ENCODE measurements around the gene PRSS48.
"Not testable (repeated sequence)": the region's sequence is repeated elsewhere in the genome, so short reads cannot be mapped to it uniquely, and the experiment has no call there.

PRSS48 gene

DNA sequence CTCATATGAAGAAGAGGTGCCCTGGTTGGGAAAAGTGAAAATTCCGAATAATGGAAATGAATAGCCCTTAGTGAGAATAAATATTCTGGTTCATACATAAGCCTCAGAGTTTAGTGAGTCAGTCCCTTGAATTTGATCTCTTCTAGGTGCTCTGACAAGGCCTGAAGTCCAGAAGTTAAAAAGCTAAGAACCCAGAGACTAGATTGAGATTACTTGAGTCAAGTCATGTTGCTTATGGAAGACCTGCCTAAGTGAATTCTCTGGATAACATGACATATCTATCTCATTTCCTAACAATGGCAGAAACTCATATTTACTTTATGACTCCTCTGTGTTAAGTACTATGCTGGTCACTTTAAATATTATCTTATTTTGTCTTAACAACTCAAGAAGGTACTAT is 10.5 kb upstream of the PRSS48 start:
- no peak for DNase-seq

DNA sequence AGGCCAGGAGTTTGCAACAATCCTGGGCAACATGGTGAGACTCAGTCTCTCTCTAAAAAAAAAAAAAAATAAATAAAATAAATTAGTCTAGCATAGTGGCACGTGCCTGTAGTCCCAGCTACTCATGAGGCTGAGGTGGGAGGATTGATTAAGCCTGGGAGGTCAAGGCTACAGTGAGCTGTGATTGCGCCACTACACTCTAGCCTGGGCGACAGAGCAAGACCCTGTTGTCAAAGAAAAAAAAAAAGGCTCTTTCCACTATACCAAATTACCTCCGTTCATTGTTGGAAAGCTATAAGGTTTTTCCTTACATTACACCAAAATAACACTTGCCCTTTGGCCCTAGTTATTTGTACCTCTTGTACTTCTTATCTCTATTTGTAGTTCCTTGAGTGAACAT is 9.9 kb upstream of the PRSS48 start:
- no peak for DNase-seq

DNA sequence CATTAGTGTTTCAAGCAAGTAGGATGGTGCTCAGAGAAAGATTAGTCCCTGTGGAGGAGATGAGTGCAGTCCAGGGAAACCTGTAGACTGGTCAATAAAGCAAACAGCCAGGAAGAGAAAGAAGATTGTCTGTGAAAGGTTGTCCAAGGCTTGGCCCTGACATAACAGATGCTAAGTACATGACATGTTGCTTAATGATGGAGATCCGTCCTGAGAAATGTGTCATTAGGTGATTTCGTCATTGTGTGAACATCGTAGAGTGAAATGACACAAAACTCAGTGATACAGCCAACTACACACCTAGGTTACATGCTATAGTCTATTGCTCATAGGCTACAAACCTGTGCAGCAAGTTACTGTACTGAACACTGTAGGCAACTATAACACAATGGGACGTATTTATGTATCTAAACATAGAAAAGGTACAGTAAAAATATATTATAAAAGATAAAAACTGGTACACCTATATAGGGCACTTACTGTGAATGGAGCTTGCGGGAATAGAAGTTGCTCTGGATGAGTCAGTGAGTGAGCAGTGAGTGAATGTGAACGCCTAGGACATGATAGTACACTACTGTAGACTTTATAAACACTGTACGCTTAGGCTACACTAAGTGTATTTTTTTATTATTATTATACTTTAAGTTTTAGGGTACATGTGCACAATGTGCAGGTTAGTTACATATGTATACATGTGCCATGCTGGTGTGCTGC is 9.0 kb upstream of the PRSS48 start:
- DNase-seq = no peak

DNA sequence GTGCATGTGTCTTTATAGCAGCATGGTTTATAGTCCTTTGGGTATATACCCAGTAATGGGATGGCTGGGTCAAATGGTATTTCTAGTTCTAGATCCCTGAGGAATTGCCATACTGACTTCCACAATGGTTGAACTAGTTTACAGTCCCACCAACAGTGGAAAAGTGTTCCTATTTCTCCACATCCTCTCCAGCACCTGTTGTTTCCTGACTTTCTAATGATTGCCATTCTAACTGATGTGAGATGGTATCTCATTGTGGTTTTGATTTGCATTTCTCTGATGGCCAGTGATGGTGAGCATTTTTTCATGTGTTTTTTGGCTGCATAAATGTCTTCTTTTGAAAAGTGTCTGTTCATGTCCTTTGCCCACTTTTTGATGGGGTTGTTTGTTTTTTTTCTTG is 8.1 kb upstream of the PRSS48 start:
- DNase-seq = not testable (repeated sequence)

DNA sequence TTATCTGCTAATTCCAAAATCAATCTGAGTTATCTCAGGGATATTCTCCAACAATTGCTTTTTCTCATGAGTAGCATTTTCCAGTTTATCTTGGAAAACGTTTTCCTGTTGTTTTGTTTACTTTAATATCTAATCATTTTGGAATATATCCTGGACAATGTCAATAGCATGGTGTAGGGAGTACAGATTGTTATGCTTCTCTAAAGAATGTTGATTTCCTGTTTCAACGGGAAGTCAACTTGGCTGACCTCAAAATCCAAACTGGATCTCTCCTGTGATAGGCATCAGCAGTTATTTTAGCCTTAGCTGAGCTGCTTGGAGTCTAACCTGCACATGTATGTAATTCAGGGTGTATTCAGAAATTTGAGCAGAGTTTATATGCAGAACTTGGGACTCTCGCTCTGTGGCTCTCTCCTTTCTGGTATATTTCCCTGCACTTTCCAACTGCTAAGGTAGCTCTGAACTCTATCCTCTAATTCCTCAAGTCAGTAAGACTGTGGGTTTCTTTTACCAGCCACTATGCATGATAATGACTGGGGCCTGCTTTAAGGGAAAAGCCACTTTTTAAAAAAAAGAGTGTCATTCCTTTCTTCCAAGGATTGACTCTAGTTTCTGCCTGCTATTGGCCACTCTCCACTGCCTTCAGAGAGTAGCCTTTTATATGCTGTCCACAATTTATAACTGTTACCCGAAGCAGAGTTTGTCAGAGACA is 7.7 kb downstream of the PRSS48 start:
- no peak for DNase-seq

DNA sequence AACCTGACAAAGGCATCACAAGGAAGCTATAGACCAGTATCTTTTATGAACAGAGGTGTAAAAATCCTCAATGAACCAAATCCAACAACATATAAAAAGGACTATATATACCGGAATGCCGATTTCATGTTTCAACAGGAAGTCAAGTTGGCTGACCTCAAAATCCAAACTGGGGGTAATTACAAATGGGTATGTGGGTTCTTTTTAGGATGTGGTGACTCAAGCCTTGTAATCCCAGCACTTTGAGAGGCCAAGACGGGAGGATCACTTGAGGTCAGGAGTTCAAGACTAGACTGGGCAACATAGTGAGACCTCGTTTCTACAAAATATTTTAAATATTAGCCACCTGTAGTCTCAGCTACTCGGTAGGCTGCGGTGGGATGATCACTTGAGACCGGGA is 10.4 kb downstream of the PRSS48 start:
- no peak for DNase-seq

DNA sequence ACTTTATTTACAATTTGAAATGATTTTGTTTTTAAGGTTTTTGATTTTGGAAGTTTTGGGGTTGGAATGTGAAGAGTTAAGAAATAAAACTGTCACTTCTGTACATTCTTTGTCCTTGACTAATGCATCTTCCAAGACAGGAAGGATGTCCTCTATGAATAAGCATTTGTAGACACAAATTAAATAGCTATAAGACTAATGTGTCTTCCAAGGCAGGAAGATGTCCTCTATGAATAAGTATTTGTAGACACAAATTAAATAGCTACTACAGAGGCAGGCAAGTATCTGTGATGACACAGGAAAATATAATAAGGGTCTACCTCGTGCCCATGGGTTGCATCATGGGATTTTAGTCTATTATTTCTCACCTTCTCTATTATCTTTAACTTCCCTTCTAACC is 14.5 kb downstream of the PRSS48 start:
- no peak for DNase-seq

DNA sequence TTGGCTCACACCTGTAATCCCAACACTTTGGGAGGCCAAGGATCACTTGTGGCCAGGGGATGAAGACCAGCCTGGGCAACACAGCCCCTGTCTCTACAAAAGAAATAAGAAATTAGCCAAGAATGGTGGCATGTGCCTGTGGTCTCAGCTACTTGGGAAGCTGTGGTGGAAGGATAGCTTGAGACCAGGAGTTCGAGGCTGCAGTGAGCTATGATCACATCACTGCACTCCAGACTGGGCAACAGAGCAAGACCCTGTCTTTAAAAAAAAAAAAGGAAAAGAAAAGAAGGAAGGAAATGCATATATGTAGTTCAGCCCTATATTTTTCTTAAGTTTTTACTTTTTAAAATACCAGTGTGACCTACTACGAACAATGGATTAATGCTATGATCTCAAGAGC is 15.1 kb downstream of the PRSS48 start:
- no peak for DNase-seq

DNA sequence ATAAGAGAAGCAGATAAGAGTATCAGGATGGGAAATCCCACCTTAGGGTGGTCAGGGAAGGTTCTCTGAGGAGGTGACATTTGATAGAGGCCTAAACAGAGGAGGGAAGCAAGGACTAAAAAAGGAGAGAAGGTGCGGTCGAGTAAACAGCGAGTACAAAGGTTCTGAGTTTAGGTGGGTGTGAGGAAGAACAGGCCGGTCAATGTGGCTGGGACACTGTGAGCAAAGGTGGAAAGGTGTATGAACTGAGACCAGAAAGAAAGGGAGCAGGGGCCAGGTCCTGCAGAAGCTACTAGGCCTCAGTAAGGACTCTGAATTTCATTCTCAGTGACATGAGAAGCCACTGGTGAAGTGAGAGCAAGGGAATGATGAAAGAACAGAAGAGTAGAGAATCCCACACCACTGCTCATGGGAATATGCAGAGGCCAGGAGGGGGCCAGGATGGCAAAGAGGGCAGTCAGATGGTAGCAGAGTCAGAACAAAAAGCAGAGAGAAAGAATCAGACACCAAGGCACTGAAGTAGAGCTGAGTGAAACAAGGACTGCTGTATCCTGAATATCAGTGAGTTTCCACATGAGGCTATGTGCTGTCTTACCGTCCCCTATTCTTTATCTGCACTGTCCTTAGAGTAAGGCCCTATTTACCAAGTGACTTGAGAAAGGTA is 18.0 kb downstream of the PRSS48 start:
- DNase-seq = no peak

DNA sequence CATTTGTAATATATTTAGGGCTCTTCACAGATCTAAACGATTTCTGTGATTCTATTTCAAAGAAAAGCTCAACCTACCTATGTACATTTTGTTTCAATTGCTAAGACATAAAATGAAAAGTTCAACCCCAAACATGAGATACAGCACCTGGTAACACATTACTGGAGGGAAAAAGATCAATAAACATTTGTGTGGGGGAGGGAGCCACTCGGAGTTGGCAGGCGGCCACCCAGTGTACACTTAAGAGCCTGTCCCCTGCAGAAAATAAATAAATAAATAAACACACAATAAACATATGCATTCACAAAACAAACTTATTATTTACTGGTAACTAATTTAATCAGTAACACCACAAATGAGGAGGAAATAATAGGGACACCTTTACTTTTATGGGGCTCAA is 19.3 kb downstream of the PRSS48 start:
- DNase-seq = no peak

DNA sequence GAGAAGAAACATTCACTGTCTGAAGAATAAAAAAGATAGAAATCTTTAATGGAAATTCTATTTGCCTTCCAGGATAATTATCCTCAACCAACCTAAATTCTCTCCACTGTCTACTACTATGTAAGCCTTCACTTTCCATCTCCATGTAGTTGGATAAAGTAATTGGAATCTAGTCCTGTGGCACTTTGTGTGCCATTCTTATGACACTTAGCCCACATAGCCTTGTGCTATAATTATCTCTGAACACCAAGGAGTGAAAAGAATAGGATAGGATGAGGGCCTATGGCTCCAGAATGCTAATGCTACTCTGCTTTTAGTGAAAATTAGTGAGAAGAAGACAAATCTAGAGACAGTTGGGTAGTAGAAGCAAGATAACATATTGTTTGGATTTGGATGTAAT is 20.2 kb downstream of the PRSS48 start:
- no peak for DNase-seq

DNA sequence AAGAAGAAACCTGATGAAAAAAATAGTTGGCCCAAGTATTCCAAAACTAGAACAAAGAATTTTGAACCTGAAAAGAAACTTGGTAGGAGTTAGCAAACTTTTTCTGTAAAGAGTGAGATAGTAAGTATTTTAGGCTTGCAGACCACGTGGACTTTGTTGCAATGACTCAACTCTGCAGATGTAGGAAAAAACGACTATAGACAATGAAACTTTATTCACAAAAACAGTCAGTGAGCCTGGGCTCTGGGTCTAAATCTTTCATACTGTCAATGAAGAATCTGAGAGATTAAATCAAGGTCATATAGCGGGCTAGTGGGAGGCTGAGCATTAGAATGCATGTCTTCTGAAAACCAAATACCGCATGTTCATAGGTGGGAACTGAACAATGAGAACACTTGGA is 25.5 kb downstream of the PRSS48 start:
- DNase-seq = no peak

DNA sequence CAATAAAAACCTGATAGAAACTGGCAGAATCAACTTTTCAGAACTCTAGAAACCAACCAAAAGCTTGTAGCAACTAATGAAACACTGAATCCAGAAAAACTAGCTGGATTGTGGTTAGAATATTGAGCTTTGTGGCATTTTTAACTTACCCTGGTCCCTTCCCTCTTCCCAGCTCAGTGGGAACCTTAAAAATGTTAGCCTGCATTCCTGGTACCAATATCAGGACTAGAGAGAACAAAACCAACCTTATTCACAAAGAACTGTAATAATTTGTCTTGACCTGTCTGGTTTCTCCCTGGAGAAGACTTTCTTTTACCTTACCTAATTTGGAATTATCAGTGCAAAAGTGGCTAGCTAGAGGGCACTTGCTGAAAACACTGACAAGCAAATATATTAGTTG is 27.3 kb downstream of the PRSS48 start:
- no peak for DNase-seq

DNA sequence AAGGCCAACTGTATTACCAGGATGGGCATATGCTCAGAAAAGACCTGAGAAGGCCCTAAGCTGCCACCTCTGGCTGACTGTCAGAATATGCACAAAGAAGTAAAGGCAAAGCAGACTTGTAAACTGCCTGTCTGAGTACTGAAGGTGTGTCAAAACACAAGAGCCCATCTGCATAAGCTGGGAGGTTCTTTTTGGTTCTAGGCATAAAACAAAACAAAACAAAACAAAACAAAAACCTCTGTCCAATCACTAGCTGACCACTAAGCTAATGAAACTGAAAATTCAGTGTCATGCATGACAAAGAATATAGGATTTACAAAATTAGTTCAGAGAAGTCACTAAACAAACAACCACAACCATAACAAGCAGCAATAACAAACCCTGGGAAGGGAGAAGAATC is 27.8 kb downstream of the PRSS48 start:
- peak; percentile 14 for DNase-seq

DNA sequence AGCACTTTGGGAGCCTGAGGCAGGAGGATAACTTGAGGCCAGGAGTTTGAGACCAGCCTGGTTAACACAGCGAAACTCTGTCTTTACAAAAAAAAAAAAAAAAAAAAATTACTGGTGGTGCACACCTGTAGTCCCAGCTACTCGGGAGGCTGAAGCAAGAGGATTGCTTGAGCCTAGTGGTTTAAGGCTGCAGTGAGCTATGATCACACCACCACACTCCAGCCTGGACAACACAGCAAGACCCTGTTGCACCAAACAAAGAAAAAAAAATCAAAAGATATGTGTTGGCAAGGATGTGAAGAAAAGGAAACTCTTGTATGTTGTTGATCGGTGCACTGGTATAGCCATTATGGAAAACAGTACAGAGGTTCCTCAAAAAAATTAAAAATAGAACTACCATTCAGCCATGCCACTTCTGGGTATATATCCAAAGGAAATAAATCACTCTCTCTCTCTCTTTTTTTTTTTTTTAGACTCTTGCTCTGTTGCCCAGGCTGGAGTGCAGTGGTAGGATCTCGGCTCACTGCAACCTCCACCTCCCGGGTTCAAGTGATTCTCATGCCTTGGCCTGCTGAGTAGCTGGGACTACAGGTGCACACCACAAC is 33.3 kb downstream of the PRSS48 start:
- no peak for DNase-seq

DNA sequence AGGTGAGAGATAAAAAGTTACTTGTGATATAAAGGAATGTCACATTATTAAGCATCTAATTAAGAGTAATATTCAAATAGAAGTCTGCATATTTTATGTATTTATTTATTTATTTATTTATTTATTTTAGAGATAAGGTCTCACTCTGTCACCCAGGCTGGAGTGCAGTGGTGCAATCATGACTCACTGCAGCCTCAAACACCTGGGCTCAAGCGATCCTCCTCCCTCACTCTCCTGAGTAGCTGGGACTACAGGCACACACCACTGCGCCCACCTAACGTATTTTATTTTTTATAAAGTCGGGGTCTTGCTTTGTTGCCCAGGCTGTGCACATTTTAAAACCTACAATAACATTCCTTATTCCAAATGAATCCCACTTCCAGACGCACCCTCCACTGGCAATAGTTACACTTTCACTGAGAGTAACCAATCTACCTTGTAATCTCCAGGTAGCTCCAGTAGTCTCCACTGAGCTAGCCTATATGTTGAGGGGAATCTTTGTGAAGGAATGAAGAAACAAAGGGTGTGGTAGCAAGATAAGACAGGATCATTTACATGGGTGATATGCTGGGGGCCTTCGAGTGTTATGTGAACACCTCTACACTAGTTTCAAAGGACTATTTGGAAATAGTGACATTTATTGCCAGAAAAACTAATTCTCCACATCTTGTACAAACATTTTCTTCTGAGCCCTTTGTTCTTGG is 36.5 kb downstream of the PRSS48 start:
- no peak for DNase-seq

DNA sequence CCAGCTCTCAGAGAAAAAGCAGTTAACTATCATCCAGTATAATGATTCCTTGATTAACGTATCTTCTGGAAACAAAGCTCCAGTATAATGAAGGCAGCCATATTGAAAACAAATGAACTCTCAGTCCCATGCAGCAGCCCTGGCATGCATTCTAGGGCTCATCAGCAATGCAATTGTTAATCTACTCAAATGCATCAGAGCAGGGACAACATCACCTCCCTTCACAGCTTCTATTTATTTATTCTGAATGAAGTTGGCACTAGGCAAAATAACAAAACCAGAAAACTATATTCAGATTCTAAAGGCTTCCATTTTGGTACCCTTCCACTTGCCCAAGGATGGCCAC is 37.0 kb downstream of the PRSS48 start:
- no peak for DNase-seq

DNA sequence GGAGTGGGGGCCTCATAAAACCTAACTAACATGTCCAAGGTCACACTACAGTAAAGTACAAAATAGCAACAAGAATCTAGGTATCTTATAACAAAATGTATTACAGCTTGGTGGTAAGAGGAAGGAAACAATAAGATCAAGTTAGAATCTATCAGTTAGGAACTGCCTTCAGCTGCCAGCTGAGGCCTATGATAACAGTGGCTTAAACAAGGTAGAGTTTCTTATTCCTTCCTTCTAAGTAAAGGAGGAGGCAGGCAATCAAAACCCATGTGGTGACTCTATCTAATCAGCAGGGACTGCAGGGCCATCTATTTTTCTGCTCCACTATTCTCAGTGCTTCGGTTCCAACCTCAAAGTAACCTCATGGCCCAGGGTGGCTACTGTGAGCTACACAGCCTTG is 37.5 kb downstream of the PRSS48 start:
- no peak for DNase-seq

DNA sequence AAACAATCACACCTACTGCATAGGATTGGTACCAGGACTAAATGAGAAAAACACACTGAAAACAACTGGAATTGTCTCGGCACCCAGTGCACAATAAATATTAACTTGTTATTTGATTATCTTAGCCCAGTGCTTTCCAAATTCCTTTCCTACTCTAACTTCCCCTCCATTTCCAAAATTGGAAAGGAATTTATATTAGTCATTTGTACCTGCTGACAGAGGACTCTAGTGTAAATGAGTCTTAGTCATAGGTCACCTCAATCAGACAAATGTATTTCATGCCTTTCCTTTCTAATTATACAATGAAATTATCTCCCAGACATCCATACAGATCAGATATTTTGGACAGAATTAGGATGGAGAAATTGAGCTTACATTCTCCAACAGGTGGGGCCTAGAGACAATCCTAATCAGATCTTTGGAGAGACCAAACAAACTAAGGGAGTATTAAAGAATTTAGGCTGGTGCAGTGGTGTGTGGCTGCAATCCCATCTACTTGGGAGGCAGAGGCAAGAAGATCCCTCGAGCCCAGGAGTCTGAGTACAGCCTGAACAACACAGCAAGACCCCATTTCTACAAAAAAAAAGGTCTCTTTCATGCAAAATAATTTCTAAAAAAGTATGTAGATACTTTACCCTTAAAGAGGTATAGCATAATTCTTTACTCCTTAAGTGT is 38.4 kb downstream of the PRSS48 start:
- DNase-seq = no peak

DNA sequence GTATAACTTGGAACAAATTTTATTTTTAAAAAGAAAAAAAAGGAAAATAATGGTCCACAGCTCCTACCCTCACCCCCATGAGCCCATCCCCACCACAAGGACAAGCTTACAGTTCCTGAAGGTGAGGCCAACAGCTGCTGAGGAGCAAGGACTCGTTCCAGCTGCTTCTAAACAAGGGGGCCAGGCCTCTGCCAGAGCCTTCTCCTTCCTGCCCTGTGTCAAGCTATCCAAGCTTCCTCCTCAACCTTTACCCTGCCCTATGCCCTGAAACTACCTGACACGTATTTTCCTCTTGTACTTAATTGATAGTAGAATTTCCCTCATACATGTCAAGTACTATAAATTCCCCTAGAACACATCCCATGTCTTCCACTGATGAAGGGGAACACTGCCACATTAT is 39.7 kb downstream of the PRSS48 start:
- DNase-seq = no peak

DNA sequence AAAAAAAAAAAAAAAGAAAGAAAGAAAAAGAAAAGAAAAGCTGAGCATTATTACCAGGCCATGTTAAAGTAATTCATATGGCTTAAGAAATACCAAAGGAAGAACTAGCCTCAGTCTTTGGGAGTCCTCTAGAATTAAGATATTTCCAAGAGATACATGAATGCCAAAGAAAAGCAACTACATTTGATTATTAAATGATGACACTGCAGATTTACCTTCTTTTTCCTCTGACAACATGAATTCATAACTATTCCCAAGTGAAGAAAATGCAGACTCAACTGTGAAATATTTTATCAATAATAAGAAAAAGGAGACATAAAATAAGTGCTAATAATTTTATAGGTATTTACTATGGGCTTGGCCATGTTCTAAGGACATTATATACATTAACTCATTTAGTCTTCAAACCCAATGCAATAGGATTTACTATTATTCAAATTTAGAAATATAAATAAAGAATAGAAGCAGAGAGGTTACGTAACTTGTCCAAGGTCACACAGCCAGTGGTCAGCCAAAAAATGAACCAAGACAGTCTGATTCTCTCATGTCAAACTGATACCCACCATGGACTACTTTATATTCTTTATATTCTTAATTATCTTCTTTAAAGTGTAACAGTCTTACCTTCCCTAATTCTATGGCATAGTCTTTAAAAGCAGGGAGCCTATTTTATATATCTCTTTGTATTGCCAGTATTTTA is 41.5 kb downstream of the PRSS48 start:
- DNase-seq = no peak

DNA sequence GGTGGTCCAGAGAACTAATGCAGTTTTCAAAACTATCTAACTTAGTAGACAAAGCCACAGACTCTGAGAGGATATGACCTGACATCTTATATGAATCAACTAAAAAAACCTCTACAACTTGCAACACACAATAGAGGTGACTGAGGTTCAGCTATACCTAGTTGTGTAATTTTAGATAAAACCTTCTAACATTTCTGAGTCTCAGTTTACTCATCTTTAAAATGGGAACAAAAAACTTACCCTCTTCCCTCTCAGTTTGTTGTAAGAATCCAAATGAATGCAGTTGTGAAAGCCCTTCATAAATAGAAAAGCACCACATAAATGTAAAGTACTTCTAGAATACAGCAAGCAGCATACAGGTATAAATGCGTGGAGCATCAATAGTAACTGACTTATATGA is 42.5 kb downstream of the PRSS48 start:
- DNase-seq = no peak

All from NCI-H2171 treated with DMSO at 0.1 percent for 48 hours (cell line).